Measurements from ENCODE around the gene BHMT2.

BHMT2 gene

GRCh38 chr5:79062436-79062835 lies 7.1 kb upstream of the BHMT2 start:
- DNase-seq = no peak

DNA sequence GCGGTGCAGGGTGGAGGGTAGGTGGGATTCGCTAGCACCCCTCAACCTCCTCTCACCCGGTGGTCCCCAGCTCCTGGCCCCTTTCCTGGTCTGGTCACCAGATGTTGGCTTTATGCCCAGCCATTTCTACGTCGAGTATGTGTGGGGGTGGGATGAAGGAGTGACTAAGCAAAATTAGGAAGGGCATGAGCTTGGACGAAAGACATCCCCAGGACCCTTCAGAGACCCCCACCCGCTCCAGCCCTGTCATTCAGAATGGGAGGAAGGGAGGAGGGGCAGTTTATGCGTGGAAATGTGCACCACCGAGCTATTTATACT lies 742 bp downstream of the BHMT2 start:
- DNase-seq = no peak

GRCh38 chr5:79074641-79075040 lies 5.1 kb downstream of the BHMT2 start:
- DNase-seq = no peak

DNA sequence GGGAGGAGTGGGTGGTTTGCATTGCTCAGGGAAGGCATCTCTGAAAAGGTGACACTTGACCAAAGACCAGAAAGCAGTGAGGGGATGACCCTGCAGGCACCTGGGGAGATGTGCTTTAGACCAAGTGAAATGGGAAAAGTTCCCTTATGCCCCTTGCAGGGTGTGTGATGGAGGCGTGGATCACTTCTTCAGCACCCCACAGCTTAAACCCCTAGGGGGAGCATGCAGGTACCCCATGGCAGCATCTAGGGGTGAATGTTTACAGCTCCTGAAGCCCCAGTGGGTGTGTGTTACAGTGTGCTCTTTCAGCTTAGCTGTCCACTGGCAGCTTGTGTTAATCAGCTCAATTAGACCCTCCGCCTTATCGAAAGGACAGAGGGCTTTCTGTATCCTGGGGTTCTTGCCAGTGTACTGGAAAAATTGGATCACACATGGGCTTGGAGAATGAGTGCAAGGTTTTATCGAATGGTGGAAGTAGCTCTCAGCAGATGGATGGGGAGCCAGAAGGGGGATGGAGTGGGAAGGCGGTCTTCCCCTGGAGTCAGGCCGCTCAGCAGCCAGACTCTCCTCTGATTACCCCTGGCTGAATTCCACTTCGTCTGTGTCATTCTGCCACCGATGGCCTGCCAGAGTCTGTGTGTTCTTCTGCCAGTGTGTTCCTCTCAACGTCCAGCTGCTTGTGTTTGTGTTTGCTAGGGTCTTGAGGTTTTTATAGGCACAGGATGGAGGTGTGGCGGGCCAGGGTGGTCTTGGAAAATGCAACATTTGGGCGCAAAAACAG lies 6.3 kb downstream of the BHMT2 start:
- DNase-seq = no peak

DNA sequence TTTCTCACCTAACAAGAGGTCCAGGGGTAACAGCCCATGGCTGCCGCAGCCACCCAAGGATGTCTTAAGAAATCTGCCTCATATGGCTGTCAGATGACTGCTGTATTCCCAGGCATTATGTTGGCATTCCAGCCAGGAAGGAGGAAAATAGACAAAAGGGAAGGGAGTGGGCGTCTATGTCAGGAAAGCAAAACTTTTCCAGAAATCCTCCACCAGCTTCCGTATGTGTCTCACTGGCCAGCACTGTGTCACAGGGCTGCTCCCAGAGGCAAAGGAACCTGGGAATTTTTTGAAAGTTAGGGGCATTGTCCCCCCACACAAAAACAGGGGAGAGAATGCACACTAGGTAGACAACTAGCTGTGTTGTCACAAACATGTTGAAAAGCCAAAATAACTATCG lies 7.3 kb downstream of the BHMT2 start:
- no peak for DNase-seq

DNA sequence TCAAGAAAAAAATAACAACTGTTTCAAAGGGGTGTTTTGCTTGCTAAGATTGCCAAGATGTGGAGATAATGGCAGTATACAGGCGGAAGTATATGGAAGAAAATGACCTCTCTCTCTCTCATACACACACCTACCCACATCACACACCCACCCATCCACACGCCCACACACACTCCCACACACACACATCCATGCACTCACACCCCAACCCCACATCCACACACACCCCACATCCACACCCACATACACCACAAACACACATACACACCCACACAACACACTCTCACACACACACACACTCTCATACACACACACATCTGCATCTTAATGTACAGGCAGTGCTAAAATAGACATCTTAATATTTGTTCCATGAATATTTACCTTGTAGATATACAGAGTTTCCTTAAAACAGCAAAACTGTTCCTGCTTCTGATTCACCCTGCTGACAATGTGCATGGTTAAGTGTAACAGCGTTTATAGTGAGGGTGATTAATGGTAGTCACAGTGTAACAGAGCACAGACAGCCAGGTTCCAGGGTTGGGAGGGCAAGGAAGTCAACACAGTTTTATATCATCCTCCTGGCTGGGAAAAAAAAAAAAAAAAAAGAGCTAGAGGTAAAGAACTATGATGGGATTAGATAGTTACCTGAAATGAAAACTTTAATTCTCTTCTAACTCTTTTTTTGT lies 8.3 kb downstream of the BHMT2 start:
- DNase-seq = no peak

GRCh38 chr5:79080804-79081203 lies 11.2 kb downstream of the BHMT2 start:
- no peak for DNase-seq

- no peak for DNase-seq
These were observed 12.2 kb downstream of the BHMT2 start for GRCh38 chr5:79081779-79082178.

- no peak for DNase-seq
These were observed 16.5 kb downstream of the BHMT2 start for GRCh38 chr5:79086116-79086515.

DNA sequence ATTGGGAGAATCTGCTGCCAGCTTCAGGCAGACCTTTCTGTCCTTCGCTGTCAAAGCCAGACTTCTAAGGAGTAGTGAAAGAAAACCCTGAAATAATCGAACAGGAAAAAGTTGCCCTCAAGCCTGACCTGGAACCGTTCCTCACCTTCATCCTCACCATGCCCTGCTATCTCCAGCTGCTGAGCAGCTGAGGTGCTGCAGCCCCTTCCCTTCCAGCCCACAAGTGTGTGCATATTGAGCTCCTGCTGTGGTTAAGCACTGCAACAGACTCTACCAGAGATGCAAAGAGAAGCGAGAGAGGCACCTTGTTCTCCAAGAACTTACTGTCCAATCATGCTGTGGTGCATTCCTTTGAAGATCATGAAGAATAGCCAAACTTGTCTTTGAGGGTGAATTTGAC lies 18.9 kb downstream of the BHMT2 start:
- no peak for DNase-seq

- no peak for DNase-seq
These were observed 21.5 kb downstream of the BHMT2 start for GRCh38 chr5:79091064-79091463.

DNA sequence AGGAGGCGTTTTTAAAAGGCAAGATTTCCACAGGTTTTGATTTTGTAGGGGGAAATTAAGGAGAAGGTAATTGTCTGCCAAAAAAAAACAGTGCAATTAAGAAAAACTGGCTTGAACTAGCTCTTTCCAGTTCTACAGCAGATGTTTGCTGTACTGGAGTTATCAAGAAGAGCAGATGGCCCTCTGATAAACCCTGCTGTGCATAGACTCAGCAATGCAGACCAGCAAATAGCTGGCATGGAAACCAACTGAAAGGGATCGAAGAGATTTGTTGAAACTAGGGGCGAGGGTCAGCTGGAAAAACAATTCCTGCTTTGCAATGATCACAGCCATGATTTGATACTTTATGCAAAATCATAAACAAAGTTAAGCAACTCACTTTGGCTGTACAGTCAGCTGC lies 24.2 kb downstream of the BHMT2 start:
- DNase-seq = no peak

DNA sequence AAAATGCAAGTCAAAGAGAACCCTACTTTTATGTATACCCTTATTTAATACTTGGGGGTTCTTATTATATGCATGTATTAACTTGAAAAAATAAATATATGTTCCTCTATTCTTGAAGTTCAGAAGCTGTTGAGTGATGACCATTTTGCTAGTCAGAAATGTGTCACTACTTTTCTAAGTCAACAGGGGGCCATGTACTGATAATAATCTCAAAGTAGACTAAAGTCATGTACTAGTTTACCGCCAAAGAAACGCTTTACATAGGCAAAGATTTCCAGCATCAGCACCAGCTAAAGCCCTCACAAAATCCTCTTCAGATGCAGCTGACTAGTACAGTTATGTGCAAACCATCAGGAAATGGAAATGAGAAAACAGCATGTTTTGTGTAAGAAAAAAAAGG lies 36.3 kb downstream of the BHMT2 start:
- no peak for DNase-seq

DNA sequence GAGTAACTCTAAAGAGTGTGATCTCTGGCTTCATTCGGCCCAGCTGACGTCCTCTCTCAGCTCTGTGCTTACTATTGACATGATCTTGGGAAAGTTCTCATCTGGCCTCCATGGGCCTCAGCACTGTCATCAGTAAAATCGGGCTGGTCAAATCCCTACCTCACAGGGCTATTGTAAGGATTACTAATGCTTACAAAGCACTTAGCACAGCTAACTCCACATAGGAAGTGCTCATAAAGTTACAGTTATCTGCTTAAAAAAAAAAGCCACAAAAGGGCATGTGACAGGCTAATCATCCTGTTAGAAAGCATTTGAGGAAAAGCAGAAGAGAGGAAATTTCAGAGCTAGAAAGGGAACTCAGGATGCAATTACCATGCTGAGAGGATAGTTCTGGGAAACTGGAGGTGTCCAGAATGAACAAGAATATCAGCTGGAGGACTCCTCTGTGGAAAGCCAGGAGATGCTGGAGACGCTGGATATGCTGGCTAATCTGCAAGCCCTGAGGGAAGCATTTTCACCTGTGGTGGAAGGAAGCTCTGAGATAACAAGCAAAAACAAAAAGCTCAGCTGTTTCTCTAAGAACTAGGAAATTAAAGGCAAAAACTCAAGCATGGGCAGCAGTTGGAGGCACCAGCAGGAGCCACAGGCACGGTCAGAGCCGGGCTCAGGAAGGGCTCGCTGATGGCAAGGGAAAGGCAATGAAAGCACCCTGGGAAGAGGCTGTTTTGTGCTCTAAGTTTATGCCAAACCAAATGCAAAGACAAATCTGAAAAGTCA lies 37.6 kb downstream of the BHMT2 start:
- no peak for DNase-seq

GRCh38 chr5:79108086-79108485 lies 38.5 kb downstream of the BHMT2 start:
- DNase-seq = no peak

GRCh38 chr5:79108792-79109191 lies 39.2 kb downstream of the BHMT2 start:
- no peak for DNase-seq

- no peak for DNase-seq
These were observed 40.2 kb downstream of the BHMT2 start for GRCh38 chr5:79109527-79110492.

DNA sequence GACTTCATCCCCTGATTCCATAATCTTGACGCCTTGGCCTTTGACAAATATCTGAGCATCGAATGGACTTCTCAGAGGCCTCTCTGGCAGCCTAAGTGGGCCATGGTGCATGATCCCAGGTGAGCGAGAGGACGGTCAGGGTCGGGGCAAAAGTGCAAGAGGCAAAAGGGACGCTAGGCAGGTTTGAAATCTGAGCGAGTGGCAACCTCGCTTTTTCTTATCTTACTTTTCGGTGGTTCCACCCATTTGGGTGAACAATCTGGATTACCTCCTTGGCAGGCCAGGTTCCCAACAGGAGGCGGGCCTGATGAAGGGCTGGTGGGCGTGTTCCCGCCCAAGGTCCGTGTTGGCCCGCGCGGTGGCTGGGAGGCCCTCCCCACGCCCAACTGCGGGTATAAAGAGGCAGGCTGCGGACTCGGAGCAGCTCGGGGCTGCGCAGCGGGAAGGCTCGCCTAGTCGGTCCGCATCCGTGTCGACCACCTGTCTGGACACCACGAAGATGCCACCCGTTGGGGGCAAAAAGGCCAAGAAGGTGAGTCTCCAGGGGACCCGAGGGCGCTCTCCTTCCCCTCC lies 41.9 kb downstream of the BHMT2 start, which contains the start of gene BHMT:
TSS of gene BHMT (plus strand) at position 423 of the 573 bp plus-strand sequence. CDS start at position 500, 77 bp downstream.
- DNase-seq = no peak

- DNase-seq = no peak
These were observed 42.6 kb downstream of the BHMT2 start for GRCh38 chr5:79111960-79112702.

- DNase-seq = no peak
These were observed 43.1 kb downstream of the BHMT2 start for GRCh38 chr5:79112703-79113058.

All from hypothalamus (tissue), 51 donors.